ENCODE data around the gene MICALL2. TPM values are rescaled to one million over a fixed set of nuclear protein-coding genes. Genes with fewer than 3 reads are reported as not detected.

The MICALL2 gene
- total RNA-seq, 4 donors from 2014 or later: 10.0 to 16.6 (median 14.3) TPM

GRCh38 chr7:1400371-1400770, 58.9 kb downstream of the MICALL2 start:
- DNase-seq: no peak
- Histone ChIP-seq H3K27ac (no peak overlapping the region), H3K27me3 (peaks cover 4% of the 10 kb centered on the region), H3K36me3 (no peaks in the 10 kb centered on the region), H3K4me3 (replicated peaks in 1 of 3) (no peak overlapping the region), H3K4me1 (peaks cover 0 to 4% of the 10 kb centered on the region in 2 donors), H3K9me3 (no peaks in the 10 kb centered on the region)
- intact Hi-C loops (cut with DNase I): no loop called here
- TF ChIP-seq, protein P1, sequence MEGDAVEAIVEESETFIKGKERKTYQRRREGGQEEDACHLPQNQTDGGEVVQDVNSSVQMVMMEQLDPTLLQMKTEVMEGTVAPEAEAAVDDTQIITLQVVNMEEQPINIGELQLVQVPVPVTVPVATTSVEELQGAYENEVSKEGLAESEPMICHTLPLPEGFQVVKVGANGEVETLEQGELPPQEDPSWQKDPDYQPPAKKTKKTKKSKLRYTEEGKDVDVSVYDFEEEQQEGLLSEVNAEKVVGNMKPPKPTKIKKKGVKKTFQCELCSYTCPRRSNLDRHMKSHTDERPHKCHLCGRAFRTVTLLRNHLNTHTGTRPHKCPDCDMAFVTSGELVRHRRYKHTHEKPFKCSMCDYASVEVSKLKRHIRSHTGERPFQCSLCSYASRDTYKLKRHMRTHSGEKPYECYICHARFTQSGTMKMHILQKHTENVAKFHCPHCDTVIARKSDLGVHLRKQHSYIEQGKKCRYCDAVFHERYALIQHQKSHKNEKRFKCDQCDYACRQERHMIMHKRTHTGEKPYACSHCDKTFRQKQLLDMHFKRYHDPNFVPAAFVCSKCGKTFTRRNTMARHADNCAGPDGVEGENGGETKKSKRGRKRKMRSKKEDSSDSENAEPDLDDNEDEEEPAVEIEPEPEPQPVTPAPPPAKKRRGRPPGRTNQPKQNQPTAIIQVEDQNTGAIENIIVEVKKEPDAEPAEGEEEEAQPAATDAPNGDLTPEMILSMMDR (IDR thresholded peaks at IDR 0.05): no peak
- TF ChIP-seq POLR2A (IDR thresholded peaks at IDR 0.05): no peak
- 39 to 44% methylated on average over 11 of the region's 11 CpGs for WGBS, 2 donors

DNA sequence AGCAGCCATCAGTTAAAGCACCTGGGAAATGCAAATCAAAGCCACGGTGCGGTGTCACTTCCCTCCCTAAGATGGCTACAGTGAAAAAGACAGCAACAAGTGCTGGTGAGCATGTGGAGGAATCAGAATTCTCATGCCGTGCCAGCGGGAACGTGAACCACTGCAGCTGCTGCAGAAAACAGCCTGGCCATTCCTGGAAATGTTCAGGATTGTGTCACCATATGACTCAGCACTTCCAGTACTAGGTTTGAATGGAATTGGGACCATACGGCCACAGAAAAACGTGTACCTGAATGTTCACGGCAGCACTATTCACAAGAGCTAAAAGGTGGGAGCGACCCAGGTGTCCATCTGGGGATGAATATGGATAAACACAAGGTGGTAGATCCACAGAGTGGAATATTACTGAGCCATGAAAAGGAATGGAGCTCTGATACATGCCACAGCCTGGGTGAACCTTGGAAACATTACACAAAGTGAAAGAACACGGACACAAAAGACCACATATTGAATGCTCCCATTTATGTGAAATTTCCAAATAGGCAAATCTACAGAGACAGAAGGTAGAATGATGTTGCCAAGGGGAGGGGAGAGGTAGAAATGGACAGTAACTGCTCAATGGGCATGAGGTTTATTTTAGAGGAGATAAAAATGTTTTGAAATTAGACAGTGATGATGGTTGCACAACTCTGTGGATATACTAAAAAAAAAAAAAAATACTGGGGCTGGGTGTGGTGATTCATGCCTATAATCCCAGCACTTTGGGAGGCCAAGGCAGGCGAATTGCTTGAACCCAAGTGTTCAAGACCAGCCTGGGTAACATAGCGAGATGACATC, 61.6 kb downstream of the MICALL2 start:
- intact Hi-C loops (cut with DNase I): no loop called here
- Histone ChIP-seq H3K27ac (no peak overlapping the region), H3K4me1 (no peaks in the 10 kb centered on the region), H3K4me3 (replicated peaks in 1 of 3) (no peak overlapping the region), H3K36me3 (no peaks in the 10 kb centered on the region), H3K27me3 (no peaks in the 10 kb centered on the region), H3K9me3 (no peaks in the 10 kb centered on the region)
- no peak for TF ChIP-seq POLR2A (IDR thresholded peaks at IDR 0.05)
- TF ChIP-seq, protein P1 (IDR thresholded peaks at IDR 0.05): no peak
- no peak for DNase-seq
- WGBS, 2 donors: 82% methylated on average over 12 of the region's 12 CpGs

GRCh38 chr7:1396195-1396594, 63.1 kb downstream of the MICALL2 start:
- no peaks in the 10 kb centered on the region for H3K36me3 ChIP-seq
- intact Hi-C loops (cut with DNase I): no loop called here
- no peaks in the 10 kb centered on the region for H3K27me3 ChIP-seq
- no peak overlapping the region for H3K27ac ChIP-seq
- DNase-seq: no peak
- no peak overlapping the region for H3K4me3 ChIP-seq (replicated peaks in 1 of 3)
- no peaks in the 10 kb centered on the region for H3K9me3 ChIP-seq
- no peak for TF ChIP-seq POLR2A (IDR thresholded peaks at IDR 0.05)
- TF ChIP-seq, protein P1 (IDR thresholded peaks at IDR 0.05): no peak
- 74 to 77% methylated on average over 5 to 7 of the region's 7 CpGs for WGBS, 2 donors
- no peaks in the 10 kb centered on the region for H3K4me1 ChIP-seq

DNA sequence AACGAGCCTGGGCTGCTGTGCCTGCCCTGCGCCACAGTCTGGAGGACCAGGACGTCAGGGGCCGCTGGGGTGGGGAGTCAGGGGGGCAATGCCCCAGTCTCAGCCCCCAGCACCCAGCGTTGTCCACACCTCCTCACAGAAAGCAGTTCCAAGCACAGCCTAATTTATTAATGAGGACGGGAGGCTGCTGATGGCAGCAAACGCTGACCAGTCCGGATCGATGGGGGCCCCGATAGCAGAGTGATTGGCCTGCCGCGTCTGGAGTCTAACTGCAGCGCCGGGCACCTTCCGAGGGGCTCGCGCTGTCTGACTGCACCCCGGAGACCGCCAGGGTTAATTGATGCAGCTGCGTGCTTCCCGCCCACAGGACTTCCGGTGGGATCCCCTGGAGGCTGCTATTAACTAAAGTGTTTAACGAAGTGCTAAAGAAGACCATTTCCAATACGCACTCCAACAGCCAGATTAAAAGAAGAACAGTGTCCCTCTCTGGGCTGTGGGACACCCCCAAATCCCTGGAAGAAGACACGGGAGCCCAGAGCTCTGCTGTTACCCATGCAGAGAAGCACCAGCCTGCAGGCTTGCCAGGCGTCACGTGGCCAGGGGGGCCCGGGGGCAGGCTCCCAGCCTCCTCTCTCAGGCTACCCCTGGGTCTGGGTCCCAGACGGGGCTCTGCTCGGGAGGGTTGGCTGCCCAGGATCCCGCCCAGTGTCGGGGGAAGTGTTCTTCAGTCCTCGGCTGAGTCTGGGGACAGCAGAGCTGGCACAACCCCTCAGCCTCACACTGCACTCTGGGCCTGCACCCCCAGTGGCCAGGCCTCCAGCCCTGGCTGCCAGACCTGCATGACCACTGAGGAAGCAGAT, 63.8 kb downstream of the MICALL2 start:
- no peaks in the 10 kb centered on the region for H3K4me1 ChIP-seq
- H3K27me3 ChIP-seq: no peaks in the 10 kb centered on the region
- 59 to 74% methylated on average over 23 to 30 of the region's 33 CpGs for WGBS, 2 donors
- no peak overlapping the region for H3K4me3 ChIP-seq (replicated peaks in 1 of 3)
- no peak for DNase-seq
- intact Hi-C loops (cut with DNase I): no loop called here
- no peaks in the 10 kb centered on the region for H3K9me3 ChIP-seq
- H3K27ac ChIP-seq: no peak overlapping the region
- no peaks in the 10 kb centered on the region for H3K36me3 ChIP-seq
- TF ChIP-seq, protein P1 (IDR thresholded peaks at IDR 0.05): no peak
- no peak for TF ChIP-seq POLR2A (IDR thresholded peaks at IDR 0.05)

GRCh38 chr7:1394371-1394770, 64.9 kb downstream of the MICALL2 start:
- WGBS, 2 donors: 94% methylated on average over 2 of the region's 4 CpGs
- H3K27me3 ChIP-seq: no peaks in the 10 kb centered on the region
- TF ChIP-seq, protein P1 (IDR thresholded peaks at IDR 0.05): no peak
- no peak for TF ChIP-seq POLR2A (IDR thresholded peaks at IDR 0.05)
- H3K9me3 ChIP-seq: no peaks in the 10 kb centered on the region
- no peak for DNase-seq
- no peaks in the 10 kb centered on the region for H3K36me3 ChIP-seq
- H3K4me3 ChIP-seq (replicated peaks in 1 of 3): no peak overlapping the region
- no peaks in the 10 kb centered on the region for H3K4me1 ChIP-seq
- H3K27ac ChIP-seq: no peak overlapping the region
- intact Hi-C loops (cut with DNase I): no loop called here
